Embryonic facial prominence (tissue), 1 donor: ENCODE measurements around the gene BCR.

Experiments
- DNase-seq: peaks from one replicate; pipeline ENCODE4 v3.0.0-alpha.2; 2016; ENCODE audit errors: extremely low spot score

BCR gene

DNA sequence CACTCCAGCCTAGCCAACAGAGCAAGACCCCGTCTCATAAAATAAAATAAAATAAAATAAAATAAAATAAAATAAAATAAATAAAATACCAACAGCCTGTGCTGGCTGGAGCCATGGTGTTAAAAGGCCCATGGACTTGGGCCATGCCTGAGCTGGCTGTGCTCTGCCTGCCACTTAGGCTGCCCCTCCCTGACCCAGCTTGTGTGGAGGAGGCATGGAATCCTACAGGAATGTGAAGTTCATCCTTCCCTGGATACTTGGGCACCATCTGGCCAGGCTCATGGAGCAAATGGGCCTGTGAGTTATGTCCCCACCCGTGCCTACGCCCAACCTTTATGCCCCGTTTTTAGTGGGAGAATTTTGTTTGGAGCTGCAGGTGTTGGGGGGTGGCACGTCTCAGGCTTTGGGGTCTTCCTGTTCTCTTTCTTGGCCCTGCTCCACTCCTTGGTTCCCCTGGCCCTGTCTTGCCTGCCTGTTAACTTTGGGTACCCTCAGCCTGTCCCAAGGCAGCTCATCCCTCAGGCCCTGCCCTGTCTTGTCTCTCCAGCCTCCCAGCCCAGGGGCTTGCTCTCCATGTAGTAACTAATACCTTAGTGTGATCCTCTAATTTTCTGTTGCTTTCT lies 51.3 kb downstream of the BCR start:
- no peak for DNase-seq

GRCh38 chr22:23232094-23232905 lies 52.0 kb downstream of the BCR start:
- DNase-seq: no peak

- DNase-seq: no peak
Observed at GRCh38 chr22:23233084-23233531, 52.8 kb downstream of the BCR start.

GRCh38 chr22:23233752-23234408 lies 53.6 kb downstream of the BCR start:
- DNase-seq: no peak

DNA sequence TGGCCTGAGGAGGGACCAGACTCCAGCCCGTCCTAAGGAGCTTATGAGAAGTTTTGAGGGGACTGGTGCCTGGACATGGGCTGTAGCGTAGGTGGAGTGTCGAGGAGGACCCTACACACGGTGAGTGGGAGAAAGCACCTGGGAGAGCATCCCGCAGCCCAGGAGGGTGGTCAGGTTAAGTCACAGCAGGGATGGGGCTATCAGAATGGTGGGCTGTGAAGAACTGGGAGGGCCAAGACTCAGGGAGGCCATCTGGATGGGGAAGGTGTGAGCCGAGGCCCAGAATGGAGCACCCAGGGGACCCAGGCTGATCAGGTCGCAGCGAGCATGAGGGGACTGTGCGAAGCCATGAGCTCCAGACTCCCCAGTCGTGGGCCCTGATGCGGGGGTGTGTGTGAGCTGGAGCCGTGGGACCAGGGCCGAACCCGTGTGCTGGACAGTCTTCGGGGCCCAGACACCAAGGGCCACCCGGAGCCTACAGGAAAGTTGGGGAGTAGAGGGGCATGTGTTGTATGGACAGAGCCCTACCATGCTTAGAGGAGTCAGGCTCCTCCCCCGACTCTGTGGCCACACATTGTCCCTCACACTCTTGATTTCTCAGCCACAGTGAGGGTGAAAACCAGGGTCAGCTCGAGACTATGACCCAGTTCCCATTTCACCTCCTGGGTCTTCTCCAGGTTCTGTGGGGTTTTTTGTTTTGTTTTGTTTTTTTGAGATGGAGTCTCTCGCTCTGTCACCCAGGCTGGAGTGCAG lies 54.3 kb downstream of the BCR start:
- DNase-seq: no peak

DNA sequence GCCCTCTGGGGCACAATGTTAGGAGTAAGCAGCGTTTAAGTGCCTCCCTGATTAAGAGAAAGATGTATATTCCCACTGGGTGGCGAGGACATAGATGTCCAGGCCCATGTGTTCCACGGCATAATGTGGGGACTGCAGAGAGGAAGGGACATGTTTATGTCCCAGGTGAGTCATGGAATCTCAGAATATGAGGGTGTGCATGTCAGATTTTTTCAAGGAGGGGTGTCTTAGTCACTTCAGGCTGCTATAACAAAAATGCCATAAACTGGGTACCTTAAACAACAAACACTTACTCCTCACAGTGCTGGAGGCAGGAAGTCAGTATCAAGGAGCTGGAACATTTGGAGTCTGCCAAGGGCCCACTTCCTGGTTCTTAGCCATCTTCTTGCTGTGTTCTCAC lies 55.1 kb downstream of the BCR start:
- no peak for DNase-seq

- no peak for DNase-seq
Observed at GRCh38 chr22:23236026-23236425, 55.7 kb downstream of the BCR start.

DNA sequence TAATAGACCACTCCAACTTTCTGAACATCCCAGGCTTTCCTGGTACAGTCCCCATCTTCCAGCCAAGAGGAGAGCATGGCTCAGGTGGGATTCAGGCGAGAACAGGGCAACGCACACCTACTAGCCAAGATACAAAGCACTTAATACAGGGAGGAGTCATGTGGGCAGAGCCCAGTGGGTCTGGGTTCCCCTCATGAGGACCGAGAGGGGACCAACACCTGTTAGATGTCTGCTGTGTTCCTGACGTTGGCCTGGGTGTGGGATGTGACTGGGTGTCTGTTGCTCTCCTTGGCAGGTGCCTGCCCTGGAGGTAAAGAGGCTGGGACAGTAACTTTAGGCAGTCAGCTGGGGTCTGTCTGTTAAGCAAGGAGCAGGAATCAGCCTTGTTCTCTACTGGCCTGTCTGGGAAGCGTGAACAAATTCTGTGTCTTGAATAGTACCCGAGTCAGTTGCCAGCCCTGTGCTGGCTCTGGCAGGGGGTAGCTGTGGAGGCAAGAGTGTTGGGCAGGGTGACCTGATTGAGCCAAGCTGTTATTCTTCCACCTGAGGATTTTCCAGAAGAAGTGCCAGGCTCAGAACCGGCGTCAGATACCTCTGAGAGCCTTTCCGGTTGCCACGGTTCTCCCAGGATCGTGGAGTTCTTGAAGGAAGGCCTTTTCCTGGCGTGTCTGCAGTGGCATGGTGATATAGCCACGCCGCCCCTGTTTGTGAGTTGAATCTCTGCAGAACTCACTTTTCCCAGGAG lies 56.3 kb downstream of the BCR start:
- no peak for DNase-seq

GRCh38 chr22:23237201-23237798 lies 57.0 kb downstream of the BCR start:
- no peak for DNase-seq

DNA sequence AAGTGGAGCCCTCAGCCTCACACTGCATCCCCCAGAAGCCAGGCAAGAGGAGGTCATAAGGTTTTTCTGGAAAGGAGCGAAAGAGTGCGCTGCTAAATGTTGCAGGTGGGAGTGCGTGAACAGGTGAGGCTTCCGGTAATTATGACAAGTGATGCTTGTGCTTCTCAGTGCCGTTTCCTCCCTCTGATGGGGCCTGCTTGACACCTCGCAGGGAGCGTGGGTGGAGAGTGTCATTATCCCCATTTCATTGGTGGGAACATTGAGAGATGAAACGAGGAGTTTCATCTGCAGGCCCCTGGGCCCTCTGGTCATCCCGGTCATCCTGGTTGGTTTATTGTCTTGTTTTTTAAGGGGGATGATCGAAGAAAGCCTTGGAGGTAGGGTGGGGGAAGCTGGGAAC lies 57.5 kb downstream of the BCR start:
- DNase-seq: no peak

DNA sequence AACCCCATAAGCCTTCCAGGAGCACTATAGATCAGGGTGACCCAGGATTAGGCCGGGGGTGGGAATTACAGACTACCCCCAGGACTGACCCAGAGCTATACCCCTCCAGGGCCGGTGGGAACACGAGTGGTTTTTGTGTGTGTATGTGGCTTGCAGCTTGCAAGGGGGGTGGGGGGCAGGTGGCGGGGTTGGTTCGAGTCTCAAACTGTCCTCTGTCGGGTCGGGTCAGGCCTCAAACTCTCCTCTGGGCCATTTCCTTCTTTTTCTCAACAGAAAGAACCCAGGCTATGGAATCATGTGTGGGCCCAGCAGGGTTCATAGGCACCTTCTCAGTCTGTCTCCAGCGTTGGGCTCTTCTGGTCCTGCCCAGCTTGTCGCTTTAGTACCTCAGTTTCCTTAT lies 58.4 kb downstream of the BCR start:
- no peak for DNase-seq

DNA sequence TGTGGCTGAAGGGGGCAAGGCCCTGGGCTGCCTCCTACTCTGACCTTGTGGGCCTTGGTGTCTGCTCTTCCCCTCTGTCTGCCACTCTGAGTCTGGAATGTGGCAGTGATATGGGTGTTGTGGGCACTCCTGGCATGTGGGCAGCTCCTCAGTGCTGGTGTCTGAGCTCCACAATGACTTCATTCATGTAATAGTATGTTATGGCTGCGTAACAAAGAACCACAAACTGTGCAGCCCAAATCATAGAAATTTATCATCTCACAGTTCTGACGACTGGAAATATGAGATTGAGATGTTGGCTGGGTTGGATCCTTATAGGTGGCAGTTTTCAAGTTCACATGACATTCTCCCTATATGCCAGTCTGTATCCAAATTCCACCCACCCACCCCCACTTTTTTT lies 59.1 kb downstream of the BCR start:
- DNase-seq: no peak

DNA sequence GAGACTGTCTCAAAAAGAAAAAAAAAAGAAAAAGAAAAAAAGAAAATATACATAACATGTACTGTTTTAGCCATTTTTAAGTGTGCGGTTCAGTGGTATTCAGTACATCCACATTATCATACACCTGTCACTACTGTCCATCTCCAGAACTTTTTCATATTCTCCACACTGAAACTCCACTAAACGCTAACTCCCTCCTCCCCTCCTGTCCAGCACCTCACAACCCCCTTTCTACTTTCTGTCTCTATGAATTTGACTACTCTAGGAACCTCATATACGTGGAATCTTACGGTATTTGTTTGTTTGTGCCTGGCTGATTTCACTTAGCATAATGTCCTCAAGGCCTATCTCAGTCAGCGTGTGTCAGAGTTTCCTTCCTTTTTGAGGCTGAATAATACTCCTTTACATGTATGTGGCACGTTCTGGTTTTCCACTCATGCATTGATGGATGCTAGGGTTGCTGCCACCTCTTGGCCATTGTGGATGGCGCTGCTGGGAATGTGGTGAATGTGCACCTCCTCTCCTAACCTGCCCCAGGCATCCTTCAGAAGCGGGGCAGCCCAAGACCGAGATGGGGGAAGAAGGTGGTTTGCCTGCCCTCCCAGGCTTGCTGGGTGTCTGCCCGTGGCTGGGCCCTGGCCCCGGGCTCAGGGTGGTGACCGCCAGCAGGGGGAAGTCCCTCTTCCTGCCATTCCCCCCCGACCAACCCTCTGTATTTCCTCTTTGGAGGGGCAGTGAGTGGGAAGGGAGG lies 60.5 kb downstream of the BCR start:
- no peak for DNase-seq

GRCh38 chr22:23241562-23242472 lies 61.5 kb downstream of the BCR start:
- no peak for DNase-seq

- no peak for DNase-seq
Observed at GRCh38 chr22:23242473-23243001, 62.2 kb downstream of the BCR start.

DNA sequence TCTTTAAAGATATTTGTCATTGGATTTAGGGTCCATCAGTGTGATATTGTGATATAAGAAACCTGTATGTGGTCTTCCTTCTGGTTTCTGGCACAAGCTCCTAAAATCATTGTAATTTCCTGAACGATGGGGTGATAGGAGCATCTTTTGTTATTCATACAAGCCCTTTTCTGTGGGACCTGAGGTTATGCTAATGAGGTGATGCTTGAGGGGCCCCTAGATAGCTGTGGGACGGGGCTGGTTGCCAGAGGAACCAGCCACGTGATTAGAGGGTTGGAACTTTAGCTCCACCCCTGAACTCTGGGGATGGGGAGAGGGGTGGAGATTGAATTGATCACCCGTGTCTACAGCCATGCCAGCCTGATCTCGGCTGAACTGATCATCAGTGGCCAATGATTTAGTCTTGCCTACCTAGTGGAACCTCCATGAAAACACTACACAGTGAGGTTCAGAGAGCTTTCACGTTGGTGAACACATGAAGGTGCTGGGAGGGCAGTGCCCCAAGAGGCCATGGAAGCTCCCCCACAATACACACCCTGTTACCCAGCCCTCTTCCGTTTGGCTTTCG lies 62.8 kb downstream of the BCR start:
- no peak for DNase-seq

DNA sequence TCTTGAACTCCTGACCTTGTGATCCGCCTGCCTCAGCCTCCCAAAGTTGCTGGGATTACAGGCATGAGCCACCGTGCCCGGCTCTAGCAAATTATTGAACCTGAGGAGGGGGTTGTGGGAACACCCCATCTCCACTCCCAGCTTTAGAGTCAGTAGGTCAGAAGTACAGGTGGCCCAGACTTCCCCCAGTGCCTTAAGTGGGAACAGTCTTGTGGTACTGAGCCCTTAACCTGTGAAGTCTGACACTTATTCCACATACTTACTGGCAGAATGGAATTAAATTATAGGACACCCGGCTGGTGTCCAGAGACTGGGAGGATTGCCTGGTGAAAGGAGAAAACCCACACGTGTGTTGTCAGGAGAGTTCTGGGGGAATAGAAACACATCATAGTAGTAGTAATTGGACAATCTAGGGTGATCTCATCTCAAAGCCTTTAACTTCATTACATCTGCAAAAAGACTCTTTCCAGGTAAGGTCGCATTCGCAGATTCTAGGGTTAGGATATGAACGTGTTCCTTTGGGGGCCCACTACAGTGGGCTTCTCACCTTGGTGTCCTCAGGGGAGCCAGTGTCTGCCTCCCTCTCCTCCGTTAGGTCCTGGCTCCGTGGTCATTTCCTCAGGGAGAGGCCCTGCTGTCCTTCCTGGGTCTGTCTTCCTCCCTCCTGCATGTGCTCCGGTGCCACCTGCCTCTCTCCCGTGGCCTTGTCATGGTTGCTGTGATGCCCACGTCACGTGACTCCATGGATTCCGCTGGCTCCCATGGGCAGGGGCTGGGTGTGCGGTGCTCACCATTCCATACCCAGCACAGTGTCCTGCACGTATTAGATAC lies 63.8 kb downstream of the BCR start:
- DNase-seq: no peak

DNA sequence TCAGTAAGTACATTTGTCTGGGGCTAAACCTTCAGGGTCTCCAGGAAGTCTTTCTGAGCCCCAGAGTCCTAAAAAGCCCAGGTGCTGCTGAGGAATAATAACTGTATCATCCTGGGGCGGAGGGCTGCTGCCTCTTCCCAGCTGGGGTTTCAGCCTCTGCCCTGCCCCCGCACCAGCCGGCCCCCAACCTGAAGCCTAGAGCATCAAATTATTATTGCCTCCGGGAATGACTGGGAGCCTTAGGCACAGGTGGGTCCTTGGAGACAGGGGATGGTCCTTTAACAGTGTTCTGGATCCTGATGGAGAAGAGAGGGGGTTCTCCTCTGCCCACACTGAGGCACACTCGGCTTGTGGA lies 64.4 kb downstream of the BCR start:
- DNase-seq: no peak
